Caki2 (cell line): ENCODE results near the gene FHIT. TPM values are rescaled to one million over a fixed set of nuclear protein-coding genes. Genes with fewer than 3 reads are reported as not detected.
"Not testable (repeated sequence)": the region's sequence is repeated elsewhere in the genome, so short reads cannot be mapped to it uniquely, and the experiment has no call there.

Experiments used
- DNase-seq: peaks from one replicate; pipeline ENCODE4 v3.0.0-alpha.2; 2015; ENCODE audit warnings: low read depth
- in situ Hi-C: cut with HindIII; loops from 2 replicates; pipeline ENCODE4 v1.10.0; 2016; ENCODE audit warnings: low sequenced_read_pairs, low pct_unique_long_range_greater_than_20kb, mixed read lengths
- total RNA-seq: library from RNA; depleted of rRNA; stranded (reverse); fragments of >200 nt; shearing (Covaris generic); gene quantifications from 2 replicates; pipeline ENCODE4 v1.2.3, GENCODE V29; 2014; ENCODE audit warnings: low replicate concordance

Gene FHIT
- total RNA-seq, 1 experiment from 2014 or later: 4.8 TPM

DNA sequence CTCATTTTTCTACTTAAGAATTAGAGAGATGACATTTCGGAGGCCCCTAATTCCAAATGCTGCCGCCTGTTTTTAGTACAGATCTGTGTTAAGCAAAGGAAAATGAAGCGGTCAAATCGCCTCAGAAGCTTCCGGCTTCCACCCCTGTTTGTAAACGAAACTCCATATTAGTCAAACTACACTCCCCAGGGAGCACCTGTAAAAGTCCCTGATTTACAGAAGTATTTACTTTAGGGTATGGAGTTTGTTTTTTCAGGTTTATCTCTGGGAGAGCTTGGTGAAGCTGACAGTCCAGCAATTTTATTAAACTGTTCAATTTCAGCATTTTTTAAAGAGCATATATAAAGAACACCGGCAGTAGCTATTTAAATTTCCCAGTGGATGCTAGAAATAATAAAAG is 319.8 kb downstream of the FHIT start:
- in situ Hi-C loops: no loop called here

GRCh38 chr3:60920519-60920918 is 330.7 kb downstream of the FHIT start:
- in situ Hi-C loops: no loop called here
- no peak for DNase-seq

More for the DNA sequence above, 319.8 kb downstream of the FHIT start:
- no peak for DNase-seq

- in situ Hi-C loops: no loop called here
- DNase-seq: no peak
These were observed 332.0 kb downstream of the FHIT start for GRCh38 chr3:60919296-60919695.

- in situ Hi-C loops: no loop called here
- no peak for DNase-seq
These were observed 334.1 kb downstream of the FHIT start for GRCh38 chr3:60917141-60917540.

GRCh38 chr3:60916546-60916945 is 334.7 kb downstream of the FHIT start:
- no peak for DNase-seq
- in situ Hi-C loops: no loop called here

DNA sequence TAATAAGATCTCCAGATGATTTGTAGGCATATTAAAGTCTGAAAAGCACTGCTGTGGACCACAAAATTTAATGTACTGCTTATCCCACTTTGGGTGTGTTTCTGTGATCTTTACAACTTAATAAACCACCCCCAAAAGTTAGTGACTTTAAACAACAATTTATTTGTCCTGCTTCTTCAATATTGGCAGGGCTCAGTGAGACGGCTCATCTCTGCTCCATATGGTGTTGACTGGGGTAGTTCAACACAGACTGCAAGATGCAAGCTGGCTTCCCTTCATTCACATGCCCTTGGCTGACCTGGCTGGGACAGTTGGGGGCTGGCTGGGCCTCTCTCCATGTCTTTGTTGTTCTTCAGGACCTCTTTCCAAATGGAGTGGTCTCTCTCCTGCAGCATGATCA is 337.8 kb downstream of the FHIT start:
- in situ Hi-C loops: no loop called here

DNA sequence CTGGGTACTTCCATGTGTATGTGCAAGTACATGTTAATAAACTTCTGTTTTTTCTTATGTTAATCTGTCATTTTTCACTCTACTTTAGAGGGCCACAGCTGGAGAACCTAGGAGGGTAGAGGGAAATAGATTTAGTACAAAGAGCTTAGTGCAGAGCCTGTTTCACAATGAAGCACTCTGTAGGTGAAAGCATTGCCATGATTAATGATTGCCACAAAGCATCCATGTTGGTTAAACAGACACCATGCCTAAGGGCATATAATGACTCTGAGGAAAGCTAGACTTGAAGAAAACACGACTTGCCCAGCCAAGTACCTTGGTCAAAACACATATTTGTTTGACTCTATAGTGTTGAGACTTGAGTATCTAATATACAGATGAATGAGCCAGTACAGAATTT is 338.4 kb downstream of the FHIT start:
- DNase-seq: peak; percentile 29
- in situ Hi-C loops: no loop called here

More for the DNA sequence above, 337.8 kb downstream of the FHIT start:
- DNase-seq: no peak

GRCh38 chr3:60912142-60912541 is 339.1 kb downstream of the FHIT start:
- in situ Hi-C loops: no loop called here
- DNase-seq: peak; percentile 40

GRCh38 chr3:60909526-60909925 is 341.7 kb downstream of the FHIT start:
- in situ Hi-C loops: no loop called here
- no peak for DNase-seq

DNA sequence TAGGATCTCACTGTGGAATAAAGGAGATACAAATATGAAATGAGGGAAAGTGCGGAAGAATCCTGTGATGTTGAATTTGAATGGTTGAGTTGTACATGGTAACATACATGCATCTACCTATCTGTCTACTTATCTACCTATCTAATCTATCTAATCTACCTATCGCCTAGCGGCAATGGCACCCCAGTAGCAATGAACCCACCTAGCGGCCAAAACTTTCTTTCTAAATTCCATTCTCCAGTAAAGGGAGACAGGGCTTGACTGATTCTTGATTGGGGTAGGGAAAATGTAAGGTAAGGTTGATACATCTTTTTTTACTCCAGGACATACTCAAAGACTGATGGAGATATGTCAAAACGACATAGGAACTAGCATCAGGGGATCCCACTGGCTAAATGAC is 345.0 kb downstream of the FHIT start:
- in situ Hi-C loops: no loop called here
- DNase-seq: no peak

DNA sequence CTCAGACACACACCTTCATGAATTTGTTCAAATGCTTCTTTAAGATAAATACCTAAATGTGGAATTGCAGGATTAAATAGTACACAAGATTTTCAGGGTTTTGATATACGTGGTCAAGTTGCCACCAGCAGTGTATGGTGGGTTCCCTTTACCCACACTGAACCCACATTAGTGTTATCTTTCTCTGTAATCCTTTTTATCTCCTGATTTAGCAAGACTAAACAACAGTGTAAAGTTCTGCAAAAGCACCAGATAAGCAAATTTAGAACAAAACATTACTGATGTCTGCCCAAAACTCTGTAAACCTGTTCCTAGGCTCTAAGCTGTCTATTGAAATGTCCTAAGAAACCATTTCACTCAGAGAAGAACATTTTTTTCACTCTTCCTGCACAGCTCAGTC is 352.9 kb downstream of the FHIT start:
- in situ Hi-C loops: no loop called here
- no peak for DNase-seq

- in situ Hi-C loops: no loop called here
- no peak for DNase-seq
These were observed 357.3 kb downstream of the FHIT start for GRCh38 chr3:60893946-60894345.

- peak; percentile 11 for DNase-seq
- in situ Hi-C loops: no loop called here
These were observed 361.0 kb downstream of the FHIT start for GRCh38 chr3:60890226-60890625.

- in situ Hi-C loops, DNase-seq: not testable (repeated sequence)
These were observed 362.3 kb downstream of the FHIT start for GRCh38 chr3:60888952-60889351.

DNA sequence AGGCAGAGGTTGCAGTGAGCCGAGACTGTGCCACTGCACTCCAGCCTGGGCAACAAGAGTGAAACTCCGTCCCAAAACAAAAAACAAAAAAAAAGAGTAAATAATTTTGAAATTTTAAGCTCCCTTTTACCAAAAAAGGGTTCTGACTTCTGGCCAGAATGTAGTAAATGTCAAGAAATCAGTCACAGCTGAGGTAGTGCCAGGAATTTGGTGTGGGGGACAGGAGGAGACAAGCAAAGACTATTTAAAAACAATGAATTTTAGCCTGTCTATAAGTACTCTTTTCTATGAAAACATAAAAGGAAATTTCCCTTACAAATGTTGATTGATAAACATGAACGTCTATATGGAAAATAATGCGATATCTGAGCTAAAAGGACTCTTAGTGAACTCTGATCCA is 363.7 kb downstream of the FHIT start:
- in situ Hi-C loops: no loop called here
- no peak for DNase-seq

DNA sequence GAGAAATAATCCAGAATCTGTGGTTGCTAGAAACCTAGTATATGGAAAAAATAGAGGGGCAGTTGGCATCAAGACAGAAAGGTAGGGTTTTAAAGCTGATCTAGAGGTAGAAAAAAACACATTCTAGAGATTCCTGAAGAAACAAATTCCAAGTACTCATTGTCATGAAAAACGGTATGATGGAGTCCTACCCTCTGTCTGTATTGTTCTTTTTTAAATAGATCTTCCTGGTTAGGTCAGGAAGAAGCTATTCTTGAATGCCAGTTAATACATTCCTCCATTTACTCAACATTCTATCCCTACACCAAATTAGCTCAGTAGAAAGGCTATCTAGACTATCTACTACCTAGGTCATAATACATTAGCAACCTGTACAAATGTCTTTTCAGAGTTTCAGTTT is 364.7 kb downstream of the FHIT start:
- in situ Hi-C loops: no loop called here
- DNase-seq: no peak

GRCh38 chr3:60884005-60884404 is 367.2 kb downstream of the FHIT start:
- no peak for DNase-seq
- in situ Hi-C loops: no loop called here

GRCh38 chr3:60877188-60877587 is 374.1 kb downstream of the FHIT start:
- in situ Hi-C loops: no loop called here
- no peak for DNase-seq

DNA sequence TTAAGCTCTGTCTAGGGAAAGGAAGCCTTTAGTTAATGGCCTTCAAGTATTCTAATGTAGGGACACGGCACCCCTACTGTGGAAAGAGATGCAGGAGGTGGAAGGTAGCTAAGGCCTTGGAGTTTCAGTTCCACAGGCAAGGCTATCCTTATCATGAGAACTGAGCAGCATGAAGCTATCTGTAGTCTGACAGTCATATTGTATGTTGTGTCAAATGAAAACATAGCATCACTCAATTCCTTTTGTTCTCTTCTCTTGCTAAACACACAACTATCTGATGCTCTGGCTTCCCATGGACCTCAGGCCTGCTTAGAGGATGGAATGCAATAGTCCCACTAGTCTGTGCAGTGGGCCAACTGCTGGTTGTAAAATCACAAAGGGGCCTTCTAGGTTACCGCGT is 380.9 kb downstream of the FHIT start:
- in situ Hi-C loops: no loop called here
- no peak for DNase-seq

DNA sequence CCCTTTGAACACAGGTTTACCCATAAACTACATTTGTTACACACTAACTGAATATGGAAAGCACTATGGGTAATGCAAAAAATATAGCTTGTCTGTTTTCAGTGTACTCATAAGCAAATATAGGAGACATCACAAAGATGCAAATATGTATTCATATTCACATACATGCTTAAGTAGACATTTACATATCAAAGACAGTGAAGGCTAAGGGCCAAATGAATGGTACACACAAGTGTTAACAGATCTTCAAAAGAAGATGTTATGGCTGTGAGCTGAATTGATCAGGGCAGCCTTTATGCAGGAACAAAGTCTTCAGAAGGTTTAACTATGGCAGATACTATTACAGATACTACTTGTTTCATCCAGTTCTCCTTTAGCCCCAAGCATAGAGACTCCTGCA is 384.1 kb downstream of the FHIT start:
- DNase-seq: no peak
- in situ Hi-C loops: no loop called here
